Measurements from ENCODE around the gene CCIN.

DNA sequence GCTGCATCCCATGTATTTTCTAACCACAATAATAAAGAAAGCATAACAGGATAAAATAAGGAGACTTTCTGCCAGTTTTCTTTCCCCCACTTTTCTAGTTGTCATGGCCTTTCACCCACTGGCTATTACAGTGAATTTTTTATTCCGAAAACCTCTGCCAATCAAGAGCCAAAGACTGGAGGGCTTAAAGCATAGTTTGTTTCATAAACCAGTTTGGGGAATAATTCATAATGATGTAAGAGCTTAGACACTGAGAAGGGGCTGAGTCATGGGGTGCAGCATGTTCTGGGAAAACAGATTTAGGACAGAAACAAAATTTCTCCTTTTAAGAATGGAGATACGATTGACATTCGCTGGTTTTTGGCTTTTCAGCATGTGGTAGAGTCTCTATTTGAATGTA is 37.1 kb upstream of the CCIN start:
- TF ChIP-seq POLR2AphosphoS5 (IDR thresholded peaks at IDR 0.05; ENCODE audit: low read depth, low read length): no peak
- no peak for TF ChIP-seq CTCF (IDR thresholded peaks at IDR 0.05)
- TF ChIP-seq SIN3A (IDR thresholded peaks at IDR 0.05; ENCODE audit: borderline replicate concordance, insufficient read depth, low read depth, low read length): no peak

Data from Panc1 (cell line).